ENCODE data around the gene NKX2-4. TPM values are rescaled to one million over a fixed set of nuclear protein-coding genes. Genes with fewer than 3 reads are reported as not detected.
"Not testable (repeated sequence)": the region's sequence is repeated elsewhere in the genome, so short reads cannot be mapped to it uniquely, and the experiment has no call there.

Gene NKX2-4
- total and polyA plus RNA-seq, 7 experiments from 2014 or later: not detected

DNA sequence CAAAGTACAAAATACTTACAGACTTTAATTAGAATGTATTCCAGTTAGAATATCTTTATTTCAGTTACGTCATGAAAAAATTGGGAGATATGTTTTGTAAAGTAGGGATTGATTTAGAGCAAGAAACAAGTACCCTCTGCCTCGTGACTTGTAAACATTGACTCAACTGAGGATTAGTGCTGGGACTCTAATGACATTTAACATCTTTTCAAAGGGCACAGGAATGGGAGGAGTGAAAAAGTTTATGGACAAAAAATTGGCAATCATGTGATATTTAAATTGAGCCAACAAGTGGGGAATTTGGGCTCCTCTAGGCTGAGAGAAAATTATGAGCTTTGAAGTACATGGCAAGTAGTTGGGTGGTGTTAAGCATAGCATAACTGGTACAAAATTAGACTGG lies 25.3 kb downstream of the NKX2-4 start:
- peaks cover 8 to 63% (median 31%) of the 10 kb centered on the region in 5 donors for H3K36me3 Mint-ChIP-seq
- intact Hi-C loops (cut with micrococcal nuclease): no loop called here
- Histone ChIP-seq H3K4me1 (ENCODE audit: control insufficient read depth in 2 of 2, insufficient read depth in 2 of 2, low read length in 2 of 2) (no peaks in the 10 kb centered on the region), H3K27ac (ENCODE audit: low read depth, low read length) (no peak overlapping the region), H3K36me3 (ENCODE audit: control insufficient read depth in 2 of 3, insufficient read depth in 3 of 3, low read length in 3 of 3) (peaks cover 3 to 37% (median 7%) of the 10 kb centered on the region in 3 experiments), H3K27me3 (ENCODE audit: control insufficient read depth in 2 of 2, insufficient read depth in 2 of 2, low read length in 2 of 2) (no peaks in the 10 kb centered on the region), H3K4me3 (ENCODE audit: low read length) (no peak overlapping the region), H3K9me3 (ENCODE audit: control insufficient read depth in 2 of 3, low read length in 3 of 3) (no peaks in the 10 kb centered on the region)
- ChIA-PET CTCF (interaction anchor here (1.0 kb wide), 1 partner anchor 174 kb away, joined by 3 read pairs; no protein-coding TSS in a partner anchor), POLR2A (no interaction called here)
- no peak overlapping the region for H3K27ac Mint-ChIP-seq
- no peaks in the 10 kb centered on the region for H3K27me3 Mint-ChIP-seq
- H3K4me3 Mint-ChIP-seq: no peak overlapping the region
- no peaks in the 10 kb centered on the region for H3K9me3 Mint-ChIP-seq
- DNase-seq (no peak), ATAC-seq (no peak)
- H3K4me1 Mint-ChIP-seq: peaks cover 4 to 23% (median 7%) of the 10 kb centered on the region in 7 donors

DNA sequence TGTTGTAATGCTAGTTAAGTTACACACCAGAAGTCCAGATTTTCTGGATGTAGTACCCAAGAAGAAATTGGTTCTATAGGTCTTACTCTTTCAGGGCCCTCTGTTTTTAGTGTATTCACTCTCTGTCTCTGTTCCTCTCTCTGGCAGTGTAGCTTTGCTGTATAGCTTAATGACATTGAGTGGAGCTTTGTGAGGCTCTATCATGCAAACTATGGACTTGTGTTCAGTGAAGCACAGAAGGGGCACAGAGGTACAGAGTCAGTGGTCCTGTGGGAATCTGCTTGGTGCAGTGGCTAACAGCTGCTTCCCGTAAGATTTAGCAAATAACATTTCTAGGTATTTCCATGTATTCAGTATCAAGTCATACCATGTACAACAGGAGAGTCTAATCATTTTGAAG lies 26.1 kb downstream of the NKX2-4 start:
- peaks cover 3 to 43% (median 7%) of the 10 kb centered on the region in 3 experiments for H3K36me3 ChIP-seq (ENCODE audit: control insufficient read depth in 2 of 3, insufficient read depth in 3 of 3, low read length in 3 of 3)
- no peak overlapping the region for H3K4me3 Mint-ChIP-seq
- H3K4me1 Mint-ChIP-seq: peaks cover 0 to 18% (median 4%) of the 10 kb centered on the region in 7 donors
- H3K27ac ChIP-seq (ENCODE audit: low read depth, low read length): no peak overlapping the region
- no peaks in the 10 kb centered on the region for H3K9me3 Mint-ChIP-seq
- H3K27me3 Mint-ChIP-seq: no peaks in the 10 kb centered on the region
- intact Hi-C loops (cut with micrococcal nuclease): no loop called here
- H3K4me3 ChIP-seq (ENCODE audit: low read length): no peak overlapping the region
- H3K27ac Mint-ChIP-seq: no peak overlapping the region
- no peaks in the 10 kb centered on the region for H3K9me3 ChIP-seq (ENCODE audit: control insufficient read depth in 2 of 3, low read length in 3 of 3)
- no peaks in the 10 kb centered on the region for H3K4me1 ChIP-seq (ENCODE audit: control insufficient read depth in 2 of 2, insufficient read depth in 2 of 2, low read length in 2 of 2)
- ChIA-PET CTCF (no interaction called here), POLR2A (no interaction called here)
- no peaks in the 10 kb centered on the region for H3K27me3 ChIP-seq (ENCODE audit: control insufficient read depth in 2 of 2, insufficient read depth in 2 of 2, low read length in 2 of 2)
- no peak for DNase-seq
- H3K36me3 Mint-ChIP-seq: peaks cover 13 to 64% (median 34%) of the 10 kb centered on the region in 5 donors
- ATAC-seq: no peak

DNA sequence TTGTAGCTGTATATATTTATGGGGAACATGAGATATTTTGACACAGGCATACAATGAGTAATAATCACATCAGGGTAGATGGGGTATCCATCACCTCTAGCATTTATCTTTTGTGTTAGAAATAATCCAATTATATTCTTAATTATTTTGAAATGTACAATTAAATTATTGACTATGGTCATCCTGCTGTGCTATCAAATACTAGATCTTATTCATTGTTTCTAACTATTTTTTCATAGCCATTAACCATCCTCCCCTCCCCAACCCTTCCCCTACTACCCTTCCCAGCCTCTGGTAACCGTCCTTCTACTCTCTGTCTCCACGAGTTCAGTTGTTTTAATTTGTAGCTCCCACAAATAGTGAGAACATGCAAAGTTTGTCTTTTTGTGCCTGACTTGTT lies 28.5 kb downstream of the NKX2-4 start:
- CTCF ChIA-PET: no interaction called here
- Histone ChIP-seq H3K27me3 (ENCODE audit: control insufficient read depth in 2 of 2, insufficient read depth in 2 of 2, low read length in 2 of 2) (no peaks in the 10 kb centered on the region), H3K9me3 (ENCODE audit: control insufficient read depth in 2 of 3, low read length in 3 of 3) (no peaks in the 10 kb centered on the region), H3K4me1 (ENCODE audit: control insufficient read depth in 2 of 2, insufficient read depth in 2 of 2, low read length in 2 of 2) (no peaks in the 10 kb centered on the region), H3K27ac (ENCODE audit: low read depth, low read length) (no peak overlapping the region), H3K4me3 (ENCODE audit: low read length) (no peak overlapping the region), H3K36me3 (ENCODE audit: control insufficient read depth in 2 of 3, insufficient read depth in 3 of 3, low read length in 3 of 3) (peaks cover 3 to 50% (median 7%) of the 10 kb centered on the region in 3 experiments)
- ATAC-seq: no peak
- H3K4me3 Mint-ChIP-seq: peak overlapping the region in 1 of 10 donors; percentile 1
- H3K36me3 Mint-ChIP-seq: peaks cover 13 to 56% (median 27%) of the 10 kb centered on the region in 5 donors
- no peak for DNase-seq
- H3K27ac Mint-ChIP-seq: no peak overlapping the region
- H3K27me3 Mint-ChIP-seq: no peaks in the 10 kb centered on the region
- H3K9me3 Mint-ChIP-seq: no peaks in the 10 kb centered on the region
- POLR2A ChIA-PET: no interaction called here
- intact Hi-C loops (cut with micrococcal nuclease): no loop called here
- peaks cover 0 to 13% (median 4%) of the 10 kb centered on the region in 7 donors for H3K4me1 Mint-ChIP-seq

DNA sequence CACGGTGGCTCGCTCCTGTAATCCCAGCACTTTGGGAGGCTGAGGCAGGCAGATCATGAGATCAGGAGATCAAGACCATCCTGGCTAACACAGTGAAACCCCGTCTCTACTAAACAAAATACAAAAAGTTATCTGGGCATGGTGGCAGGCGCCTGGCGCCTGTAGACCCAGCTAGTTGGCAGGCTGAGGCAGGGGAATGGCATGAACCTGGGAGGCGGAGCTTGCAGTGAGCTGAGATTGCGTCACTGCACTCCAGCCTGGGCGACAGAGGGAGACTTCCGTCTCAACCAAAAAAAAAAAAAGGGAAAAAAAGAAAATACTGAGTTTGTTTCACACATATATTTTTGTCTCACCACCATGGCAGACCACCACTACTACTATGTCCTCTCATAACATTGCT lies 31.1 kb downstream of the NKX2-4 start:
- H3K9me3 Mint-ChIP-seq; H3K4me3 ChIP-seq (ENCODE audit: low read length); H3K27me3 ChIP-seq (ENCODE audit: control insufficient read depth in 2 of 2, insufficient read depth in 2 of 2, low read length in 2 of 2); H3K27ac ChIP-seq (ENCODE audit: low read depth, low read length); H3K9me3 ChIP-seq (ENCODE audit: control insufficient read depth in 2 of 3, low read length in 3 of 3); H3K27me3 Mint-ChIP-seq; H3K4me3 Mint-ChIP-seq; ATAC-seq; CTCF ChIA-PET; H3K4me1 ChIP-seq (ENCODE audit: control insufficient read depth in 2 of 2, insufficient read depth in 2 of 2, low read length in 2 of 2); H3K4me1 Mint-ChIP-seq; DNase-seq; intact Hi-C loops (cut with micrococcal nuclease): not testable (repeated sequence)
- H3K36me3 ChIP-seq (ENCODE audit: control insufficient read depth in 2 of 3, insufficient read depth in 3 of 3, low read length in 3 of 3): peaks cover 7 to 60% (median 7%) of the 10 kb centered on the region in 3 experiments
- H3K36me3 Mint-ChIP-seq: peaks cover 27 to 57% (median 35%) of the 10 kb centered on the region in 5 donors
- POLR2A ChIA-PET: interaction anchor here (1.5 kb wide), 1 partner anchor 35 kb away, joined by 4 read pairs; no protein-coding TSS in a partner anchor
- H3K27ac Mint-ChIP-seq: peak overlapping the region in 1 of 9 donors; percentile 16

GRCh38 chr20:21365771-21366170 lies 31.6 kb downstream of the NKX2-4 start:
- no peaks in the 10 kb centered on the region for H3K4me1 ChIP-seq (ENCODE audit: control insufficient read depth in 2 of 2, insufficient read depth in 2 of 2, low read length in 2 of 2)
- intact Hi-C loops (cut with micrococcal nuclease): no loop called here
- peaks cover 0 to 9% (median 4%) of the 10 kb centered on the region in 7 donors for H3K4me1 Mint-ChIP-seq
- CTCF ChIA-PET: no interaction called here
- no peak overlapping the region for H3K4me3 Mint-ChIP-seq
- DNase-seq (no peak), ATAC-seq (no peak)
- no peaks in the 10 kb centered on the region for H3K9me3 ChIP-seq (ENCODE audit: control insufficient read depth in 2 of 3, low read length in 3 of 3)
- H3K36me3 Mint-ChIP-seq: peaks cover 27 to 56% (median 36%) of the 10 kb centered on the region in 5 donors
- H3K27me3 ChIP-seq (ENCODE audit: control insufficient read depth in 2 of 2, insufficient read depth in 2 of 2, low read length in 2 of 2): no peaks in the 10 kb centered on the region
- no peaks in the 10 kb centered on the region for H3K27me3 Mint-ChIP-seq
- no peak overlapping the region for H3K27ac Mint-ChIP-seq
- POLR2A ChIA-PET: interaction anchor here (1.5 kb wide), 1 partner anchor 35 kb away, joined by 4 read pairs; no protein-coding TSS in a partner anchor
- H3K9me3 Mint-ChIP-seq: no peaks in the 10 kb centered on the region
- H3K27ac ChIP-seq (ENCODE audit: low read depth, low read length): no peak overlapping the region
- H3K36me3 ChIP-seq (ENCODE audit: control insufficient read depth in 2 of 3, insufficient read depth in 3 of 3, low read length in 3 of 3): peaks cover 7 to 56% (median 7%) of the 10 kb centered on the region in 3 experiments
- no peak overlapping the region for H3K4me3 ChIP-seq (ENCODE audit: low read length)

DNA sequence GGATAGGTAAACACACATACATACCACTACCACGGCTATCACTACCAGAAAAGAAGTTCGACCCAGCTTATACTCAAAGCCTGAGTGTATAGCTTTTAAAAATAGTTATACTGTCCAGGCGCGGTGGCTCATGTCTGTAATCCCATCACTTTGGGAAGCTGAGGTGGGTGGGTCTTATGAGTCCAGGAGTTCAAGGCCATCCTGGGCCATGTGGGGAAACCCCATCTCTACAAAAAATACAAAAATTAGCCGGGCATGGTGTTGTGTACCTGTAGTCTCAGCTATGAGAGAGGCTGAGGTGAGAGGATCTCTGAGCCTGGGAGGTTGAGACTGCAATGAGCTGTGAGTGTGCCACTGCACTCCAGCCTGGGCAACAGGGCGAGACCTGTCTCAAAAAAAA lies 32.9 kb downstream of the NKX2-4 start:
- ATAC-seq (no peak), DNase-seq (no peak)
- peaks cover 33 to 61% (median 49%) of the 10 kb centered on the region in 5 donors for H3K36me3 Mint-ChIP-seq
- POLR2A ChIA-PET: no interaction called here
- intact Hi-C loops (cut with micrococcal nuclease): no loop called here
- H3K36me3 ChIP-seq (ENCODE audit: control insufficient read depth in 2 of 3, insufficient read depth in 3 of 3, low read length in 3 of 3): peaks cover 7 to 61% (median 11%) of the 10 kb centered on the region in 3 experiments
- no peak overlapping the region for H3K27ac Mint-ChIP-seq
- H3K4me1 ChIP-seq (ENCODE audit: control insufficient read depth in 2 of 2, insufficient read depth in 2 of 2, low read length in 2 of 2): no peaks in the 10 kb centered on the region
- H3K9me3 Mint-ChIP-seq: no peaks in the 10 kb centered on the region
- no peak overlapping the region for H3K4me3 ChIP-seq (ENCODE audit: low read length)
- no peaks in the 10 kb centered on the region for H3K27me3 ChIP-seq (ENCODE audit: control insufficient read depth in 2 of 2, insufficient read depth in 2 of 2, low read length in 2 of 2)
- no peaks in the 10 kb centered on the region for H3K9me3 ChIP-seq (ENCODE audit: control insufficient read depth in 2 of 3, low read length in 3 of 3)
- peaks cover 0 to 17% (median 6%) of the 10 kb centered on the region in 7 donors for H3K4me1 Mint-ChIP-seq
- no peaks in the 10 kb centered on the region for H3K27me3 Mint-ChIP-seq
- CTCF ChIA-PET: interaction anchor here (0.6 kb wide), 1 partner anchor 168 kb away, joined by 3 read pairs; no protein-coding TSS in a partner anchor
- no peak overlapping the region for H3K4me3 Mint-ChIP-seq
- H3K27ac ChIP-seq (ENCODE audit: low read depth, low read length): no peak overlapping the region

GRCh38 chr20:21361266-21361665 lies 36.1 kb downstream of the NKX2-4 start:
- intact Hi-C loops (cut with micrococcal nuclease): no loop called here
- no peak for DNase-seq
- Mint-ChIP-seq H3K27ac (peak overlapping the region in 3 of 9 donors; percentile 18 to 37 (median 36)), H3K27me3 (no peaks in the 10 kb centered on the region), H3K9me3 (no peaks in the 10 kb centered on the region), H3K36me3 (peaks cover 27 to 50% (median 35%) of the 10 kb centered on the region in 5 donors), H3K4me1 (peaks cover 0 to 17% (median 6%) of the 10 kb centered on the region in 7 donors), H3K4me3 (peak overlapping the region in 1 of 10 donors; percentile 12)
- H3K4me3 ChIP-seq (ENCODE audit: low read length): no peak overlapping the region
- no peaks in the 10 kb centered on the region for H3K27me3 ChIP-seq (ENCODE audit: control insufficient read depth in 2 of 2, insufficient read depth in 2 of 2, low read length in 2 of 2)
- ChIA-PET CTCF (interaction anchor here (0.5 kb wide), 1 partner anchor 210 kb away, joined by 3 read pairs; no protein-coding TSS in a partner anchor), POLR2A (no interaction called here)
- peaks cover 7 to 60% (median 13%) of the 10 kb centered on the region in 3 experiments for H3K36me3 ChIP-seq (ENCODE audit: control insufficient read depth in 2 of 3, insufficient read depth in 3 of 3, low read length in 3 of 3)
- peak; percentile 40 for ATAC-seq
- H3K9me3 ChIP-seq (ENCODE audit: control insufficient read depth in 2 of 3, low read length in 3 of 3): no peaks in the 10 kb centered on the region
- no peak overlapping the region for H3K27ac ChIP-seq (ENCODE audit: low read depth, low read length)
- H3K4me1 ChIP-seq (ENCODE audit: control insufficient read depth in 2 of 2, insufficient read depth in 2 of 2, low read length in 2 of 2): no peaks in the 10 kb centered on the region
